A549 (cell line): ENCODE results near the gene ZNHIT2.

Experiments
- CHD2 ChIP-seq: fragments of 150-350 bp; IDR thresholded peaks from 2 replicates; pipeline ENCODE4 v1.6.1; 2014; ENCODE audit warnings: low read length; ENCODE audit not compliant: partially characterized antibody
- EHMT2 ChIP-seq: fragments of 200-600 bp; sonication (generic); IDR thresholded peaks from 2 replicates; pipeline ENCODE4 v1.6.1; 2016; ENCODE audit warnings: antibody characterized with exemption, low read depth, mild to moderate bottlenecking, moderate library complexity
- FOSL2 ChIP-seq, 2 experiments: fragments of 450-650 bp in 1 of 2; fragments of >200 bp in 1 of 2; sonication (Bioruptor Twin) in 1 of 2; formaldehyde crosslinking; IDR thresholded peaks; 2 replicates each; pipeline versions ENCODE4 v1.5.0 to v1.6.1; 2016 to 2020; ENCODE audit warnings: mild to moderate bottlenecking in 1 of 2, moderate library complexity in 1 of 2
- KDM1A ChIP-seq: fragments of 200-600 bp; sonication (generic); IDR thresholded peaks from 2 replicates; pipeline ENCODE4 v1.6.1; 2016; ENCODE audit warnings: low read depth, mild to moderate bottlenecking
- MAFK ChIP-seq: fragments of 450-650 bp; IDR thresholded peaks from 2 replicates; pipeline ENCODE4 v1.6.1; 2014; ENCODE audit not compliant: partially characterized antibody
- NFE2L2 ChIP-seq: fragments of 150-350 bp; conservative IDR thresholded peaks from 2 replicates; pipeline ENCODE4 v1.6.1; 2014; ENCODE audit warnings: low read length
- POLR2A ChIP-seq: IDR thresholded peaks from 2 replicates; pipeline ENCODE4 v1.6.1; 2012; ENCODE audit warnings: mild to moderate bottlenecking, low read length
- RAD21 ChIP-seq, 2 experiments: fragments of >200 bp in 1 of 2; sonication (Bioruptor Twin) in 1 of 2; formaldehyde crosslinking in 1 of 2; IDR thresholded peaks in 1 of 2; conservative IDR thresholded peaks in 1 of 2; 2 replicates in 1 of 2; 3 replicates in 1 of 2; pipeline ENCODE4 v1.6.1; 2012 to 2018; ENCODE audit warnings: inconsistent platforms in 1 of 2
- TF ChIP-seq, protein P1 (sequence below): fragments of >200 bp; sonication (Bioruptor Twin); formaldehyde crosslinking; IDR thresholded peaks from 3 replicates; pipeline ENCODE4 v1.5.1; 2016
- TF ChIP-seq, protein P2 (sequence below): IDR thresholded peaks from 2 replicates; pipeline ENCODE4 v1.6.1; 2012

DNA sequence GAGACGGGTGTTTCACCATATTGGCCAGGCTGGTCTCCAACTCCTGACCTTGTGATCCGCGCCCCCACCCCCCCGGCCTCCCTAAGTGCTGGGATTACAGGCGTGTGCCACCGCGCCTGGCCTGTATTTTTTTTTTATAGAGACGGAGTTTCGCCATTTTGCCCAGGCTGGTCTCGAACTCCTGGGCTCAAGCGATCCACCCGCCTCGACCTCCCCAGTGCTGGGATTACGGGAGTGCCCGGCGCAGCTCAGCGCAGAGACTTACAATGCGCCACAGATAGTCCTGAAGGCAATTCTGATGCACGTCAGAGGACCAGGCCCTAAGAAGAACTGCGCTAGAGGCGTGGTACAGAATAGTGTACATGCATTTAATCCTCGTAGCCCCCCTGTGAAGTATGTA is 22.1 kb downstream of the ZNHIT2 start:
- no peak for TF ChIP-seq NFE2L2
- TF ChIP-seq, protein P1, sequence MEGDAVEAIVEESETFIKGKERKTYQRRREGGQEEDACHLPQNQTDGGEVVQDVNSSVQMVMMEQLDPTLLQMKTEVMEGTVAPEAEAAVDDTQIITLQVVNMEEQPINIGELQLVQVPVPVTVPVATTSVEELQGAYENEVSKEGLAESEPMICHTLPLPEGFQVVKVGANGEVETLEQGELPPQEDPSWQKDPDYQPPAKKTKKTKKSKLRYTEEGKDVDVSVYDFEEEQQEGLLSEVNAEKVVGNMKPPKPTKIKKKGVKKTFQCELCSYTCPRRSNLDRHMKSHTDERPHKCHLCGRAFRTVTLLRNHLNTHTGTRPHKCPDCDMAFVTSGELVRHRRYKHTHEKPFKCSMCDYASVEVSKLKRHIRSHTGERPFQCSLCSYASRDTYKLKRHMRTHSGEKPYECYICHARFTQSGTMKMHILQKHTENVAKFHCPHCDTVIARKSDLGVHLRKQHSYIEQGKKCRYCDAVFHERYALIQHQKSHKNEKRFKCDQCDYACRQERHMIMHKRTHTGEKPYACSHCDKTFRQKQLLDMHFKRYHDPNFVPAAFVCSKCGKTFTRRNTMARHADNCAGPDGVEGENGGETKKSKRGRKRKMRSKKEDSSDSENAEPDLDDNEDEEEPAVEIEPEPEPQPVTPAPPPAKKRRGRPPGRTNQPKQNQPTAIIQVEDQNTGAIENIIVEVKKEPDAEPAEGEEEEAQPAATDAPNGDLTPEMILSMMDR, result no peak
- no peak for TF ChIP-seq CHD2
- no peak for TF ChIP-seq RAD21 (conservative IDR thresholded peaks at IDR 0.05 in 1 of 2, IDR thresholded peaks at IDR 0.05 in 1 of 2)
- no peak for TF ChIP-seq POLR2A
- TF ChIP-seq FOSL2 (IDR thresholded peaks at IDR 0.05), result no peak
- no peak for TF ChIP-seq FOSL2 (CRISPR knock-in tag; IDR thresholded peaks at IDR 0.05)
- no peak for TF ChIP-seq EHMT2
- TF ChIP-seq, protein P2, sequence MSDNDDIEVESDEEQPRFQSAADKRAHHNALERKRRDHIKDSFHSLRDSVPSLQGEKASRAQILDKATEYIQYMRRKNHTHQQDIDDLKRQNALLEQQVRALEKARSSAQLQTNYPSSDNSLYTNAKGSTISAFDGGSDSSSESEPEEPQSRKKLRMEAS, result no peak
- TF ChIP-seq MAFK, result no peak
- no peak for TF ChIP-seq KDM1A
